Fibroblast of mammary gland (primary cell): ENCODE data around the gene GNL1.

Source experiments
- DNase-seq: peaks from one replicate; pipeline ENCODE4 v3.0.0-alpha.2; 2010; ENCODE audit warnings: low read depth
- H3K4me3 ChIP-seq: 2 replicates; pipeline ENCODE4 v1.5.1; 2011; ENCODE audit warnings: low read depth, mild to moderate bottlenecking, low read length, moderate library complexity; ENCODE audit not compliant: control insufficient read depth
- CTCF ChIP-seq: conservative IDR thresholded peaks from 2 replicates; pipeline ENCODE4 v1.5.1; 2011; ENCODE audit warnings: low read depth, low read length, inconsistent platforms; ENCODE audit not compliant: control insufficient read depth, insufficient read depth

GNL1 gene

GRCh38 chr6:30583921-30584320 lies 27.6 kb upstream of the GNL1 start:
- H3K4me3 ChIP-seq, result no peak overlapping the region
- no peak for TF ChIP-seq CTCF
- no peak for DNase-seq

GRCh38 chr6:30578051-30578450 lies 21.8 kb upstream of the GNL1 start:
- DNase-seq, result no peak

GRCh38 chr6:30573113-30573512 lies 16.8 kb upstream of the GNL1 start:
- TF ChIP-seq CTCF, result no peak
- H3K4me3 ChIP-seq, result no peak overlapping the region
- no peak for DNase-seq

More at GRCh38 chr6:30578051-30578450, 21.8 kb upstream of the GNL1 start:
- no peak overlapping the region for H3K4me3 ChIP-seq
- TF ChIP-seq CTCF, result no peak

- DNase-seq, result no peak
- TF ChIP-seq CTCF, result no peak
- peak overlapping the region; percentile 92 for H3K4me3 ChIP-seq
Measured at GRCh38 chr6:30572148-30572547, 15.9 kb upstream of the GNL1 start.

GRCh38 chr6:30571762-30572082 lies 15.4 kb upstream of the GNL1 start:
- peak overlapping the region; percentile 92 for H3K4me3 ChIP-seq
- TF ChIP-seq CTCF, result no peak
- no peak for DNase-seq

GRCh38 chr6:30571075-30571761 lies 14.9 kb upstream of the GNL1 start, which contains the start of gene ABCF1:
Gene ABCF1, plus strand, starts transcription at chr6:30571442. Its CDS starts 46 bp downstream, at chr6:30571488.
- TF ChIP-seq CTCF, result no peak
- H3K4me3 ChIP-seq, result peak within 1 kb of the TSS; percentile 92
- DNase-seq, result peak; percentile 95

GRCh38 chr6:30570740-30571074 lies 14.4 kb upstream of the GNL1 start:
- H3K4me3 ChIP-seq, result peak overlapping the region; percentile 92
- no peak for DNase-seq
- no peak for TF ChIP-seq CTCF
